C4-2B (cell line): ENCODE results near the gene EPHB3.

Experiments used
- H3K27ac ChIP-seq: fragments of 450-650 bp; 2 replicates; pipeline ENCODE4 v1.5.1; 2017
- CTCF ChIP-seq: fragments of 450-650 bp; conservative IDR thresholded peaks from 2 replicates; pipeline ENCODE4 v1.5.1; 2017; ENCODE audit warnings: mild to moderate bottlenecking
- ZFX ChIP-seq: fragments of 450-650 bp; IDR thresholded peaks from 2 replicates; pipeline ENCODE4 v1.6.1; 2017

The EPHB3 gene

GRCh38 chr3:184577546-184577945, 16.0 kb downstream of the EPHB3 start:
- TF ChIP-seq ZFX (no peak), CTCF (no peak)
- no peak overlapping the region for H3K27ac ChIP-seq

GRCh38 chr3:184578218-184578617, 16.6 kb downstream of the EPHB3 start:
- TF ChIP-seq CTCF (no peak), ZFX (no peak)
- no peak overlapping the region for H3K27ac ChIP-seq

GRCh38 chr3:184578822-184579221, 17.2 kb downstream of the EPHB3 start:
- TF ChIP-seq CTCF (no peak), ZFX (no peak)
- no peak overlapping the region for H3K27ac ChIP-seq

GRCh38 chr3:184579513-184579912, 17.9 kb downstream of the EPHB3 start:
- no peak overlapping the region for H3K27ac ChIP-seq
- TF ChIP-seq CTCF (no peak), ZFX (no peak)

- TF ChIP-seq ZFX (no peak), CTCF (no peak)
- no peak overlapping the region for H3K27ac ChIP-seq
These were observed 18.8 kb downstream of the EPHB3 start for GRCh38 chr3:184580376-184580775.

GRCh38 chr3:184581331-184581855, 19.8 kb downstream of the EPHB3 start:
- no peak overlapping the region for H3K27ac ChIP-seq
- no peak for TF ChIP-seq ZFX
- no peak for TF ChIP-seq CTCF

GRCh38 chr3:184582646-184583577, 21.3 kb downstream of the EPHB3 start:
- no peak for TF ChIP-seq CTCF
- TF ChIP-seq ZFX, result no peak
- H3K27ac ChIP-seq, result no peak overlapping the region
